Measurements from ENCODE around the gene NFKBIA.
A peak's percentile ranks its signal among the peaks of the same experiment; 100 is the strongest.
"Not testable (repeated sequence)": the region's sequence is repeated elsewhere in the genome, so short reads cannot be mapped to it uniquely, and the experiment has no call there.

NFKBIA gene

DNA sequence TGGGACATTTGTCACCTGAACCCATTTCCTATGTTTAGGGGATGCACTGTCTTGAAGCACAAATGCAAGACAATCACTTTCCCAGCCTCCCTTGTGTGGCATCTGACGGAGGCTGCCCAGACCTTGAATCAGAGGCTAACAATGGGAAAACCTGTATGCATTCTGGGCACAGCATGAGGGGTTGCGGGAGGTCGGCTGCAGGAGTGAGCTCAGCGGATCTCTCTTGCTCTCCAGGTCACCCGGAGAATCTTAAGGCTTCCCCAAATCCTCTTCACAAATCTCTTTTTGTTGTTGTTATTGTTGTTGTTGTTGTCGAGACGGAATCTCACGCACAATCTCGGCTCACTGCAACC, 15.3 kb downstream of the NFKBIA start:
- no peak for DNase-seq

GRCh38 chr14:35388656-35389314, 15.8 kb downstream of the NFKBIA start:
- DNase-seq: no peak

GRCh38 chr14:35387713-35388579, 16.6 kb downstream of the NFKBIA start:
- no peak for DNase-seq

DNA sequence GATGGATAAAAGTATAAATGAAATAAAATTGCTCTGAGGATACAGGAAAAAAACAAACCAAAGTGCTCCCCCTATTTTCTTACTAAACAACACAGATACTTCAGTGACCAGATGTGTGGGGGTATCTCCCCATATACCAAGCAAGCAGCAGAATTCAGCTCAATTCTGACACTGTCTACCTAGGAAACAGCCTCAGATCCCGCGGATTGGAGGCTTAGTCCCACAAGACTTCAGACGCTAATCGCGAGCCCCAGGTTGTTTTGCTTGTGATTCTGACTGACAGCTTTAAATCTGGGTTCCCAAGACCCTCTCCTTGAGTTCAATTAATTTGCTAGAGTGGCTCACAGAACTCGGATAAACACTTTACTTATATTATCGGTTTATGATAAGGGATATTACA, 17.3 kb downstream of the NFKBIA start:
- no peak for DNase-seq

DNA sequence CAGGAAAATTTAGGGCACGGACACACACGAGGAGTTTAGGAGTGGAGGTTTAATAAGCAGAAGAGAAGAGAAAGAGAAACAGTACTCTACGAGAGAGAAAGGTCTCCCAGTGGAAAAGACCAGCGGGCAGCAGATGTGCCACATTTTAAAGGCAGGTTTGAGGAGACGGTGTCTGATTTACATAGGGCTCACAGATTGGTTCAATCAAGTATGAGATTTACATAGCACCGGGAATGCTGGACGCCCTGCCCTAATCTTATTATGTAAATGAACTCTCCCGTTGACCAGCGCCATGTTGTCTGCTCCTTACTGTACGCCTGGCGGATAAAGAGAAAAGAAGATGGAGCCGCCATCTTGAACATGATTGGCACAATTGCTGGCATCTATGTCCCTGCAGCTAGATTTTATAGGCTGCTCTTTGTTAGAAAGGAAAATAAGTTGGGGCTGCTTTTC, 17.9 kb downstream of the NFKBIA start:
- peak; percentile 76 to 85 for DNase-seq

DNA sequence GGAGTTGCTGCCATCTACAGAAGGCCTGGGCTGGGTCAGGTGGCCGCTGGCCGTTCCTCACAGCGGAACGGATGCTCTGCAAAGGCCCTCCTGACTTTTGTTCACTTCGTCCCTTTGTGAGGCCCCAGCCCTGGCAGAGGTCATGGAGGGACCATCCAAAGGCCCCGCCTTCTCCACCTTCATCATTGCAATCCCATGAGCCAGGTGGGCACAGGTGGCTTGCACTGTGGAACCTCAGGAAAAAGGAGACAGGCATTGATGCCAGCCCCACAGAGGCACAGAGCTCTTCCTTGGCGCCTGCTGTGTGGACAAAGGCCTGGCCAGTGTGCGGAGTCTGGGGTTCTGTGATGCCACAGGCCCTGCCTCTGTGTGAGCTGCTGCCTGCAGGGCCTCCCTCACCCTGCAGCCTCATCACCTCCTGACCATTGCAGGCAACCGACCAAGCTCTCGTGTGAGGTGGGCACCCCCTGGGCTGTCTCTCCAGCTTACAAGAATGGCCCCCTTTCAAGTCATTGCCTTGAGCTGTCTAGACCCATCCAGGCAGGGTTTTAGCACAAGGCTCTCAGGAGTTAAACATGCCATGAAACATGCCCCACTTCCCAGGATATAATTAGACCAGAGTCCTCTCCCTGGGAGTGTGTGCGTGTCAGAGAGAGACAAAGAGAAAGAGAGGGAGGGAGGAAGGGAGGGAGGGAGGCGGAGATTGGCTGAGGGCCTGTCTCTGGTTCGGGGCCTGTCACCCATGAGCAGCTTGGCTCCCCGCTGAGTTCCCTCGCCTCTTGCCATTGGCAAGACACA, 19.3 kb downstream of the NFKBIA start:
- peak; percentile 76 to 86 for DNase-seq

GRCh38 chr14:35384455-35385041, 20.0 kb downstream of the NFKBIA start:
- DNase-seq: no peak

DNA sequence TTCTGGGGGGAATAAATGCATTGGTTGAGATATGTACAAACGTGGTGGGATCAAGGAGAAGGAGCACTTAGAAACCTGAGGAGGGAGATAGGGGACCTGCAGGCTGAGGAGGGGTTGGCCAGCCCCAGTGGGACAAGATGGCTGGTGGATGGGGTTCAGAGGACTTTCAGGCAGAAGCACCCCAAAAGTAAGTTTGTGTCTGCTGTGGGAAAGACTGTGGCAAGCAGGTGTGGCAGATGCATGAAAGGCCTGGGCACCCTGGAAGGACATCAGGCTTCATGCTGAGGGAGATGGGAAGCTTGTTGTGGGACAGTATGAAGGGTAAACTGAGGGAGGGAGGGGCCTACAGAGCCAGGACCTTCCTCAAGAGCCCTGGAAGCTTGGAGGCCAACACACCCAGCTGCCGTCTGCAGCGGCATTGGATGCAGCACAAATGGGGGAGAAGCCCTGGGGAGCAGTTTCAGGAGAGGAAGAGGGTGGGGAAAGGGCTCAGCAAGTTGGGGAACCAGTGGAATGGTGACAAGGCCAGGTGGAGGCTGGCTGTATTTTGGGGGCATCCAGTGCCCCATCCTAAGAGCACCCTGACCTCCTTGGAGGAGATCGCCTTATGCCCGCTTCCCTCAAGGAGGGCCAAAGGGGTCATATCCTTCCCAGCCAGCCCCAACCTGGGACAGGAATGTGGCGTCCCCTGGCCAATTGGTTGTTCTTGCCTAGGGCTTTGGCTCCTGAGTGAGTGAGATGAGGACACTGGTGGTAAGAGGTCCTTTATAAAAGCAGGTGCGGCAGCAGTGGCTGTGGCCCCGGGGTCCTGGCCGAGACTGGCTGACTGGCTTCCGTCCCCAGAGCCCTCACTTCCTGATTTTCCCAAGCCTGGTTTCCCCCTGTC, 20.7 kb downstream of the NFKBIA start:
- DNase-seq: no peak

- no peak for DNase-seq
Observed at GRCh38 chr14:35380794-35381193, 23.8 kb downstream of the NFKBIA start.

DNA sequence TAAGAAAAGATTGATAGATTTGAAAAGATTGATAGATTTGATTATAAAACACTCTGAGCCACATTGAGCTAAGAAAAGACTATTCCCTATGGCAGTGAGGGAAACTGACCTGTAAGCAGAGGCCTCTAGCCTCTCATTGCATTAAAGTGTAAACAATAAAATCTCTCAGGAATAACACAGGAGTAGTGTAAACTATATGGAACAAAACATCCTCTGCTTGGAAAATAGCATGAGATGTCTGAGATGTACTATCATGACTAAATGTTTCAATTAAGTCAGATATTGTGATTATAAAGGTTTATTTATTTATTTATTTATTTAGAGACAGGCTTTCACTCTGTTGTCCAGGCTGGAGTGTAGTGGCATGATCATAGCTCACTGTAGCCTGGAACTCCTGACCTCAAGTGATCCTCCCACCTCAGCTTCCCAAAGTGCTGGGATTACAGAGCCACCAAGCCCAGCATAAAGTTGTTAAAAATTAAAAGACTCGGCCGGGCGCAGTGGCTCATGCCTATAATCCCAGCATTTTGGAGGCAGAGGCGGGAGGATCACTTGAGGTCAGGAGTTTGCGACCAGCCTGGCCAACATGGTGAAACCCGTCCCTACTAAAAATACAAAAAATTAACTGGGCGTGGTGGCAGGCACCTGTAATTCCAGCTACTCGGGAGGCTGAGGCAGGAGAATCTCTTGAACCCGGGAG, 25.2 kb downstream of the NFKBIA start:
- DNase-seq: not testable (repeated sequence)

- no peak for DNase-seq
Observed at GRCh38 chr14:35378425-35379233, 25.9 kb downstream of the NFKBIA start.

DNA sequence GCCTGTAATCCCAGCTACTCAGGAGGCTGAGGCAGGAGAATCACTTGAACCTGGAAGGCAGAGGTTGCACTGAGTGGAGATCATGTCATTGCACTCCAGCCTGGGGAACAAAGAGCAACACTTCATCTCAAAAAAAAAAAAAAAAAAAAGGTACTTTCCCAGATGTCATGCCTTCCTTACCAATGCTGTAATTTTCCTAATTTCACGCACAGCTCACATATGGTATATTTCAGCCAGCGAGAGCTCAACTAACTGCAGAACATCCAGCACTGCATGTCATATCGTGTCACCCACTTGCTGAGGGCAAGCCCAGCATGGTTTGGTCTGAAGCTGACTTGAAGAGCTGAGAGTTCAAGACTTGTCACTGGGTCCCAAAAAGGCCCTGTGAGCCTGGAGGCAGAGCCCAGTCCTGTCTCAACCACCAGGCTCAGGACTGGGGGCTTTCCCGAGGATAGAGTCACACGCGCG, 29.0 kb downstream of the NFKBIA start:
- DNase-seq: no peak

GRCh38 chr14:35374263-35374712, 30.3 kb downstream of the NFKBIA start:
- no peak for DNase-seq

DNA sequence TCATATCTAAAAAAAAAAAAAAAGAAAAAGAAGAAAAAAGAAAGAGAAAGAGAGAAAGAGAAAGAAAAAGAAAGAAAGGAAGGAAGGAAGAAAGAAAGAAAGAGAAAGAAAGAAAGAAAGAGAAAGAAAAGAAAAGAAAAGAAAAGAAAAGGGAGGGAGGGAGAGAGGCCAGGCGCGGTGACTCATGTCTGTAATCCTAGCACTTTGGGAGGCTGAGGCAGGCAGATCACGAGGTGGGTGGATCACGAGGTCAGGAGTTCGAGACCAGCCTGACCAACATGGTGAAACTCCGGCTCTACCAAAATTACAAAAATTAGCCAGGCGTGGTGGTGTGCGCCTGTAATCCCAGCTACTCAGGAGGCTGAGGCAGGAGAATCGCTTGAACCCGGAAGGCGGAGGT, 31.3 kb downstream of the NFKBIA start:
- DNase-seq: not testable (repeated sequence)

- no peak for DNase-seq
Observed at GRCh38 chr14:35370969-35371368, 33.6 kb downstream of the NFKBIA start.

- DNase-seq: peak; percentile 3 to 21
Observed at GRCh38 chr14:35369701-35370191, 34.8 kb downstream of the NFKBIA start.

DNA sequence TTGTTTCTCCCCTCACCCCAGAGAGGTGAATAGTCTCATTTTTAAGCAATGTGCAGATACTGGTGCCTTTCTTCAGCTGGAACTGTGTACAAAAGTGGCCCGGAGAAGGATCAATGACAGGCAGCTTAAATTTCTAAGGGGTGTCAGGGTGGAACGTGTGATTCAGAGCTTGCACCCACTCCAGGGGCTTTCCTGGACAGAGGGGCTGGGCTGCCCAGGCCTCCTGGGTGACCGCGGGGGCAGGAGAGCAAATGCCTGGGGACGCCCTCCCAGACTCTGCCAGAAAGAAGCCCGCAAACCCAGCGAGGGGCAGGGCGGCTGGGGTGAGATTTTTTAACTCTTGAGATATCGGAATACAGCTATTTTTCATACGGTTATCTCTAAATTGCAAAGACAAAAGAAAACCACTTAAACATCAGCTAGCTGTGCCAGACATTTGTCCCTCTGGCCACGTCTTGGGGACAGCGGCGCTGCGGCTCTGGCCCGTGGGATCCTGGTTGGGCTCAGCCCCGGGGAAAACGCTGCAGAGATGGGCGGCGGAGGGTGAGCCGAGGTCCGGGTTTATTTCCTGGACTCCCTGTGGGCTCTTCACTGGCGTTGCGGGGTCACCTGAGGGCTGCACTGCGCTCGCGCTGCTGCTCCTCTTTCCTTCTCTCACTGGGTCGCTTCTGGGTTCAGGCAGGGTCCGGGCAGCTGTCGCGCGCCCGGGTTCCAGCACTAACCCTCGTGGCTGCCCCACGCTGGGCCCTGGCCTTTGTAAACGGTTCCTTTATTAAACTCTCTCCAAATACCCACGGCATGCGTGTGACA, 35.8 kb downstream of the NFKBIA start:
- DNase-seq: no peak

DNA sequence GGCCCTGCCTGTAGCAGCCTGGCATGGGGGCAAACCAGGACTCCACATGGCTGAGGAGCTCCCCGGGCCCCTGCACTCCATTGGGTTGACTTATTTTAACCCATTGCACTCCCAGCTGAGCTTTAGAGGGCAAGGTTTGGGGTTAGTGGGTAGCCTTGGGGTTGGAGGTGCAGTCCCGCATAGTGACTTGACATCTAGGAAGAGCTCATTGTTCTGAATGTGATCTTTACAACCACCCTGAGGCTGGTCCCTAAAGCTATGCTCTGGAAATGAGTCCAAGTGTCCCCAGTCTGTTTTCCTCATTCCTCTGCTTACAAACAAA, 36.4 kb downstream of the NFKBIA start:
- no peak for DNase-seq

- DNase-seq: no peak
Observed at GRCh38 chr14:35367056-35367372, 37.5 kb downstream of the NFKBIA start.

Data from NCI-H2081 (cell line).